HepG2 (cell line): ENCODE measurements around the gene HCFC1. TPM values are rescaled to one million over a fixed set of nuclear protein-coding genes. Genes with fewer than 3 reads are reported as not detected.
A peak's percentile ranks its signal among the peaks of the same experiment; 100 is the strongest.

ENCODE experiments used
- AHDC1 ChIP-seq: sonication (generic); formaldehyde crosslinking; IDR thresholded peaks from 2 replicates; pipeline ENCODE4 v1.5.1; 2020; ENCODE audit warnings: mild to moderate bottlenecking, missing genetic modification reagents, borderline replicate concordance
- BCL6 ChIP-seq: IDR thresholded peaks from 2 replicates; pipeline ENCODE4 v1.6.1; 2016; ENCODE audit warnings: missing genetic modification reagents, missing compliant biosample characterization
- BRD4 ChIP-seq: sonication (generic); formaldehyde crosslinking; IDR thresholded peaks from 2 replicates; pipeline ENCODE4 v1.4.0; 2020; ENCODE audit warnings: missing genetic modification reagents
- GABPB1 ChIP-seq: IDR thresholded peaks from 2 replicates; pipeline ENCODE4 v1.6.1; 2016; ENCODE audit warnings: mild to moderate bottlenecking, missing genetic modification reagents, moderate library complexity, missing compliant biosample characterization
- HNF4A ChIP-seq: sonication (generic); formaldehyde crosslinking; IDR thresholded peaks from 2 replicates; pipeline ENCODE4 v1.4.0; 2020; ENCODE audit warnings: missing genetic modification reagents
- IKZF5 ChIP-seq: IDR thresholded peaks from 2 replicates; pipeline ENCODE4 v1.6.1; 2018; ENCODE audit warnings: missing genetic modification reagents, mild to moderate bottlenecking, missing compliant biosample characterization
- KDM2A ChIP-seq: sonication (generic); formaldehyde crosslinking; IDR thresholded peaks from 2 replicates; pipeline ENCODE4 v1.4.0; 2020; ENCODE audit warnings: low read depth, missing genetic modification reagents, borderline replicate concordance
- NRL ChIP-seq: sonication (generic); formaldehyde crosslinking; IDR thresholded peaks from 2 replicates; pipeline ENCODE4 v1.5.0; 2020; ENCODE audit warnings: missing genetic modification reagents, mild to moderate bottlenecking, moderate library complexity, borderline replicate concordance
- PCBP1 ChIP-seq: fragments of 200-400 bp; formaldehyde crosslinking; IDR thresholded peaks from 2 replicates; pipeline ENCODE4 v1.6.1; 2017; ENCODE audit warnings: mild to moderate bottlenecking, low read depth, low read length, borderline replicate concordance
- PHB2 ChIP-seq: fragments of 450-650 bp; IDR thresholded peaks from 2 replicates; pipeline ENCODE4 v1.6.1; 2018; ENCODE audit not compliant: partially characterized antibody
- RBFOX2 ChIP-seq: fragments of 200-400 bp; formaldehyde crosslinking; IDR thresholded peaks from 2 replicates; pipeline ENCODE4 v1.6.1; 2017; ENCODE audit warnings: low read depth, mild to moderate bottlenecking, low read length
- STAG1 ChIP-seq: sonication (generic); formaldehyde crosslinking; IDR thresholded peaks from 2 replicates; pipeline ENCODE4 v1.4.0; 2020; ENCODE audit warnings: missing genetic modification reagents
- ZBTB2 ChIP-seq: sonication (generic); formaldehyde crosslinking; IDR thresholded peaks from 2 replicates; pipeline ENCODE4 v1.8.0; 2022; ENCODE audit warnings: low read depth, missing genetic modification reagents
- ZFX ChIP-seq: sonication (generic); formaldehyde crosslinking; IDR thresholded peaks from 2 replicates; pipeline ENCODE4 v1.4.0; 2020; ENCODE audit warnings: mild to moderate bottlenecking, low read depth, missing genetic modification reagents, moderate library complexity
- ZKSCAN5 ChIP-seq: sonication (generic); formaldehyde crosslinking; IDR thresholded peaks from 2 replicates; pipeline ENCODE4 v1.5.1; 2020; ENCODE audit warnings: mild to moderate bottlenecking, missing genetic modification reagents
- ZNF160 ChIP-seq: sonication (generic); formaldehyde crosslinking; IDR thresholded peaks from 2 replicates; pipeline ENCODE4 v1.8.0; 2022; ENCODE audit warnings: mild to moderate bottlenecking, inconsistent platforms, missing genetic modification reagents
- ZNF331 ChIP-seq: sonication (generic); formaldehyde crosslinking; IDR thresholded peaks from 2 replicates; pipeline ENCODE4 v1.4.0; 2020; ENCODE audit warnings: missing genetic modification reagents
- ZSCAN30 ChIP-seq: sonication (generic); formaldehyde crosslinking; IDR thresholded peaks from 2 replicates; pipeline ENCODE4 v1.5.0; 2020; ENCODE audit warnings: mild to moderate bottlenecking, missing genetic modification reagents
- polyA plus RNA-seq, 8 experiments: library from polyadenylated mRNA; depleted of rRNA in 3 of 8; stranded (reverse) in 7 of 8; unstranded in 1 of 8; fragments of >200 nt; fragmentation: Illumina TruSeq in 4 of 8; extraction: Trizol in 4 of 8; gene quantifications; 2 replicates each; pipeline versions ENCODE4 v1.2.1 to v1.2.3, GENCODE V29; 2011 to 2016; ENCODE audit warnings: low read depth in 4 of 8, missing spikeins in 1 of 8, mixed read lengths in 1 of 8; ENCODE audit not compliant: insufficient read depth in 1 of 8
- total RNA-seq, 5 experiments: library from RNA; depleted of rRNA; stranded (reverse); fragments of >200 nt; fragmentation: Illumina TruSeq; extraction: Trizol; gene quantifications; 2 replicates each; pipeline ENCODE4 v1.2.3, GENCODE V29; 2016; ENCODE audit warnings: low read depth in 1 of 5
- TF ChIP-seq, protein P1 (sequence below): sonication (generic); formaldehyde crosslinking; IDR thresholded peaks from 2 replicates; pipeline ENCODE4 v1.4.0; 2020; ENCODE audit warnings: mild to moderate bottlenecking, missing genetic modification reagents
- TF ChIP-seq, protein P2 (sequence below): sonication (generic); formaldehyde crosslinking; IDR thresholded peaks from 2 replicates; pipeline ENCODE4 v1.4.0; 2020; ENCODE audit warnings: mild to moderate bottlenecking, missing genetic modification reagents

HCFC1 gene
- total and polyA plus RNA-seq, 2 of the 13 experiments (the other 11 are each of a cell fraction or from before 2014, with no cell fraction given): 5.8 to 17.8 TPM

DNA sequence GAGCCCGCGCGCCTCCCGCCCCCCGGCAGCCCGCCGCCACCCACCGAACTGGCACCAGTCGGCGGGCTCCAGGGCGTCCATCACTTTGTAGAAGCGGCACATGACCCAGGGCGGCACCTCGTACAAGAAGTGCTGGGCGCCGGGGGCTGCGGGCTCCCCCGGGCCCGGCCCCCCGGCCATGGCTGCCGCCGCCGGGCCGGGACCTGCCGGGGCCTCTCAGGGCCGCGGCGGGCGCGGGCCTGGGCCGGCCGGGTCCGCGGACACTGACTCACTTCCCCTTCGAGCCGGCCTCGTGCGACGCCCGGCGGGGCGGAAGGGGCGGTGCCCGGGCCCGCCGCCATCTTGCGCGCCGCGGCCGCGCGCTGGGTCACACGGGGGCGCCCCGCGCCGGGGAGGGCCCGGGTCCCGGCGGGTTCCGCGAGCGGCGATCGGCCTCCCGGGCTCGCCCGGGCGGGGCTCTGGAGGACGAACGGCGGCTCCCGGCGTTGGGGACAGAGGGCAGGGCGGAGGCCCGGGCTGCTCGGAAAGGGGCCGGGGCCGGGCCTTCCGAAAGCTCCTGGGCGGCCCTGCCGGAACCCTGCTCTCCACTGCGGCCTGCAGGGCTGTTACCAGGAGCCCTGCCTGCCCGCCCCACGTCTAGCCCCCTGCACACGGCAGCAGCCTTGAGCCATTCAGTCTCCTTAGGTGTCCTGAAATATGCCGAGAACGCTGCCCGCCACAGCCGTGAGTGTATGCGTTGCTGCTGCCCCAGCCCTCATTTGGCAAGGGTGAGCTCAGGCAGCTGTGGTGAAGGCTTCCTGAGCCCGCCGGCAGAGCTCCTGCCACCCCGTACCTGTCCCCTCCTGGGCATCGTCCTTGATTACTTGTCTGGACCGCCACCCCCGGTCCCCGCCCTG is 48.3 kb upstream of the HCFC1 start, which contains the start of gene IRAK1 (continued):
- no peak for TF ChIP-seq ZNF331
- TF ChIP-seq, protein P1, sequence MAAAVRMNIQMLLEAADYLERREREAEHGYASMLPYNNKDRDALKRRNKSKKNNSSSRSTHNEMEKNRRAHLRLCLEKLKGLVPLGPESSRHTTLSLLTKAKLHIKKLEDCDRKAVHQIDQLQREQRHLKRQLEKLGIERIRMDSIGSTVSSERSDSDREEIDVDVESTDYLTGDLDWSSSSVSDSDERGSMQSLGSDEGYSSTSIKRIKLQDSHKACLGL (CRISPR knock-in tag): no peak
- TF ChIP-seq STAG1 (CRISPR knock-in tag): no peak
- TF ChIP-seq GABPB1 (CRISPR knock-in tag): peak; percentile 19; the same call in 1 of the 2 replicates
- TF ChIP-seq ZNF160 (CRISPR knock-in tag): no peak
- no peak for TF ChIP-seq NRL
- TF ChIP-seq PHB2: no peak
- TF ChIP-seq BCL6: no peak
- peak; percentile 47 for TF ChIP-seq ZBTB2 (CRISPR knock-in tag)
- TF ChIP-seq, protein P2, sequence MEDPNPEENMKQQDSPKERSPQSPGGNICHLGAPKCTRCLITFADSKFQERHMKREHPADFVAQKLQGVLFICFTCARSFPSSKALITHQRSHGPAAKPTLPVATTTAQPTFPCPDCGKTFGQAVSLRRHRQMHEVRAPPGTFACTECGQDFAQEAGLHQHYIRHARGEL (CRISPR knock-in tag): no peak
- peak; percentile 60; the same call in 1 of the 2 replicates for TF ChIP-seq KDM2A (CRISPR knock-in tag)
- no peak for TF ChIP-seq AHDC1 (CRISPR knock-in tag)
- no peak for TF ChIP-seq PCBP1
- no peak for TF ChIP-seq IKZF5
- TF ChIP-seq ZFX (CRISPR knock-in tag): peak; percentile 64
- peak; percentile 37; the same call in 1 of the 2 replicates for TF ChIP-seq RBFOX2
- TF ChIP-seq ZSCAN30 (CRISPR knock-in tag): no peak
- TF ChIP-seq BRD4: no peak
- no peak for TF ChIP-seq ZKSCAN5 (CRISPR knock-in tag)
- TF ChIP-seq HNF4A: no peak
